Activated CD4-positive, alpha-beta memory T cell treated with anti-CD3 and anti-CD28 coated beads, Interleukin-2, amount 10 ng/mL, durations not matched to agents 7 days and 5 days (primary cell): ENCODE measurements around the gene SYT7. TPM values are rescaled to one million over a fixed set of nuclear protein-coding genes. Genes with fewer than 3 reads are reported as not detected.
A peak's percentile ranks its signal among the peaks of the same experiment; 100 is the strongest.

Experiments
- CTCF ChIA-PET: fragments of 350-600 bp; sonication (Branson Sonifier 250); formaldehyde crosslinking; loops from one replicate; lab custom pipeline; 2021; ENCODE audit warnings: antibody characterized with exemption, inconsistent platforms; lab: Charles Lee
- POLR2A ChIA-PET: fragments of 350-600 bp; sonication (Branson Sonifier 250); formaldehyde crosslinking; loops from one replicate; lab custom pipeline; 2021; ENCODE audit warnings: antibody characterized with exemption; lab: Charles Lee
- DNase-seq: peaks from one replicate; pipeline ENCODE4 v3.0.0-alpha.2; 2020
- H3K27ac Mint-ChIP-seq: one replicate; pipeline ENCODE4 v1.8.0; 2021; ENCODE audit warnings: mild to moderate bottlenecking, mixed read lengths
- H3K27me3 Mint-ChIP-seq: one replicate; pipeline ENCODE4 v1.8.0; 2021; ENCODE audit warnings: mixed read lengths
- H3K36me3 Mint-ChIP-seq: one replicate; pipeline ENCODE4 v1.8.0; 2021; ENCODE audit warnings: low read depth, mixed read lengths
- H3K4me1 Mint-ChIP-seq: one replicate; pipeline ENCODE4 v1.8.0; 2021; ENCODE audit warnings: mixed read lengths
- H3K4me3 Mint-ChIP-seq: one replicate; pipeline ENCODE4 v1.8.0; 2021; ENCODE audit warnings: mild to moderate bottlenecking, mixed read lengths
- H3K9me3 Mint-ChIP-seq: one replicate; pipeline ENCODE4 v1.8.0; 2021; ENCODE audit warnings: mixed read lengths
- total RNA-seq, 2 experiments: library from RNA; stranded (reverse); gene quantifications; one replicate each; pipeline ENCODE4 v1.2.3, GENCODE V29; 2021

Gene SYT7
- total RNA-seq, 2 experiments from 2014 or later, result not detected

GRCh38 chr11:61516191-61516590 lies 64.7 kb downstream of the SYT7 start:
- ChIA-PET CTCF (interaction anchor here (0.7 to 4.0 kb wide), 18 partner anchors 9 to 602 kb away, joined by 3 to 72 read pairs (median 8); partner anchors contain the start of genes LRRC10B and TMEM109), POLR2A (interaction anchor here (1.6 kb wide), 1 partner anchor 70 kb away, joined by 7 read pairs; no protein-coding TSS in a partner anchor)
- peaks cover 6% of the 10 kb centered on the region for H3K27me3 Mint-ChIP-seq
- H3K9me3 Mint-ChIP-seq, result no peaks in the 10 kb centered on the region
- no peak for DNase-seq
- H3K36me3 Mint-ChIP-seq, result no peaks in the 10 kb centered on the region
- H3K27ac Mint-ChIP-seq, result no peak overlapping the region
- peaks cover 2% of the 10 kb centered on the region for H3K4me1 Mint-ChIP-seq
- no peak overlapping the region for H3K4me3 Mint-ChIP-seq

- Mint-ChIP-seq H3K36me3 (no peaks in the 10 kb centered on the region), H3K27me3 (peaks cover 11% of the 10 kb centered on the region), H3K27ac (no peak overlapping the region), H3K4me3 (no peak overlapping the region), H3K4me1 (peaks cover 2% of the 10 kb centered on the region), H3K9me3 (no peaks in the 10 kb centered on the region)
- DNase-seq, result no peak
- CTCF ChIA-PET, result interaction anchor here (1.1 to 4.0 kb wide), 5 partner anchors 8 to 68 kb away, joined by 3 to 72 read pairs (median 27); partner anchors contain the start of gene LRRC10B
- POLR2A ChIA-PET, result no interaction called here
Measured at GRCh38 chr11:61515686-61516085, 65.2 kb downstream of the SYT7 start.

GRCh38 chr11:61514050-61514917 lies 66.6 kb downstream of the SYT7 start:
- no peak for DNase-seq
- CTCF ChIA-PET, result interaction anchor here (1.1 to 2.4 kb wide), 6 partner anchors 13 to 79 kb away, joined by 4 to 14 read pairs (median 5); no protein-coding TSS in a partner anchor
- H3K4me1 Mint-ChIP-seq, result peaks cover 2% of the 10 kb centered on the region
- no peak overlapping the region for H3K4me3 Mint-ChIP-seq
- no peaks in the 10 kb centered on the region for H3K9me3 Mint-ChIP-seq
- no peak overlapping the region for H3K27ac Mint-ChIP-seq
- H3K36me3 Mint-ChIP-seq, result no peaks in the 10 kb centered on the region
- POLR2A ChIA-PET, result interaction anchor here (1.0 kb wide), 1 partner anchor 178 kb away, joined by 3 read pairs; no protein-coding TSS in a partner anchor
- peaks cover 19% of the 10 kb centered on the region for H3K27me3 Mint-ChIP-seq

GRCh38 chr11:61513143-61513765 lies 67.6 kb downstream of the SYT7 start:
- no peak overlapping the region for H3K27ac Mint-ChIP-seq
- no peak overlapping the region for H3K4me3 Mint-ChIP-seq
- CTCF ChIA-PET, result interaction anchor here (1.3 to 2.4 kb wide), 3 partner anchors 29 to 78 kb away, joined by 4 to 14 read pairs (median 5); no protein-coding TSS in a partner anchor
- no peaks in the 10 kb centered on the region for H3K36me3 Mint-ChIP-seq
- POLR2A ChIA-PET, result no interaction called here
- peaks cover 6% of the 10 kb centered on the region for H3K4me1 Mint-ChIP-seq
- H3K27me3 Mint-ChIP-seq, result peaks cover 23% of the 10 kb centered on the region
- DNase-seq, result no peak
- H3K9me3 Mint-ChIP-seq, result no peaks in the 10 kb centered on the region

GRCh38 chr11:61512435-61512834 lies 68.4 kb downstream of the SYT7 start:
- no peak for DNase-seq
- Mint-ChIP-seq H3K9me3 (no peaks in the 10 kb centered on the region), H3K27ac (no peak overlapping the region), H3K27me3 (peaks cover 31% of the 10 kb centered on the region), H3K4me1 (peaks cover 13% of the 10 kb centered on the region), H3K36me3 (no peaks in the 10 kb centered on the region), H3K4me3 (no peak overlapping the region)
- CTCF ChIA-PET, result no interaction called here
- POLR2A ChIA-PET, result no interaction called here

- ChIA-PET CTCF (interaction anchor here (0.6 kb wide), 1 partner anchor 841 kb away, joined by 3 read pairs; no protein-coding TSS in a partner anchor), POLR2A (no interaction called here)
- H3K4me3 Mint-ChIP-seq, result no peak overlapping the region
- H3K27me3 Mint-ChIP-seq, result peaks cover 39% of the 10 kb centered on the region
- peaks cover 11% of the 10 kb centered on the region for H3K4me1 Mint-ChIP-seq
- no peak for DNase-seq
- no peak overlapping the region for H3K27ac Mint-ChIP-seq
- H3K9me3 Mint-ChIP-seq, result no peaks in the 10 kb centered on the region
- H3K36me3 Mint-ChIP-seq, result no peaks in the 10 kb centered on the region
Measured at GRCh38 chr11:61511383-61511782, 69.5 kb downstream of the SYT7 start.

- DNase-seq, result no peak
- CTCF ChIA-PET, result interaction anchor here (2.1 kb wide), 1 partner anchor 33 kb away, joined by 5 read pairs; no protein-coding TSS in a partner anchor
- POLR2A ChIA-PET, result no interaction called here
- Mint-ChIP-seq H3K27me3 (peaks cover 43% of the 10 kb centered on the region), H3K9me3 (no peaks in the 10 kb centered on the region), H3K4me1 (peaks cover 11% of the 10 kb centered on the region), H3K4me3 (no peak overlapping the region), H3K27ac (no peak overlapping the region), H3K36me3 (no peaks in the 10 kb centered on the region)
Measured at GRCh38 chr11:61510974-61511373, 69.9 kb downstream of the SYT7 start.

- Mint-ChIP-seq H3K36me3 (no peaks in the 10 kb centered on the region), H3K4me3 (no peak overlapping the region), H3K4me1 (peaks cover 11% of the 10 kb centered on the region), H3K9me3 (no peaks in the 10 kb centered on the region), H3K27me3 (peaks cover 46% of the 10 kb centered on the region), H3K27ac (no peak overlapping the region)
- CTCF ChIA-PET, result interaction anchor here (2.1 to 5.1 kb wide), 2 partner anchors 7 to 32 kb away, joined by 5 to 27 read pairs; no protein-coding TSS in a partner anchor
- DNase-seq, result no peak
- POLR2A ChIA-PET, result interaction anchor here (2.1 kb wide), 1 partner anchor 63 kb away, joined by 5 read pairs; no protein-coding TSS in a partner anchor
Measured at GRCh38 chr11:61510166-61510919, 70.5 kb downstream of the SYT7 start.

- Mint-ChIP-seq H3K4me1 (peaks cover 11% of the 10 kb centered on the region), H3K4me3 (peak overlapping the region; percentile 24), H3K36me3 (no peaks in the 10 kb centered on the region), H3K9me3 (no peaks in the 10 kb centered on the region), H3K27me3 (peaks cover 50% of the 10 kb centered on the region), H3K27ac (no peak overlapping the region)
- CTCF ChIA-PET, result interaction anchor here (1.2 to 5.1 kb wide), 5 partner anchors 8 to 63 kb away, joined by 3 to 27 read pairs (median 5); no protein-coding TSS in a partner anchor
- POLR2A ChIA-PET, result interaction anchor here (1.2 to 2.1 kb wide), 2 partner anchors 62 to 80 kb away, joined by 3 to 5 read pairs; partner anchors contain the start of genes CPSF7 and SDHAF2
- peak; percentile 77 for DNase-seq
Measured at GRCh38 chr11:61509043-61510029, 71.5 kb downstream of the SYT7 start.

- H3K4me3 Mint-ChIP-seq, result peak within 1 kb of the TSS; percentile 36
- peaks cover 17% of the 10 kb centered on the region for H3K4me1 Mint-ChIP-seq
- H3K36me3 Mint-ChIP-seq, result no peaks in the 10 kb centered on the region
- H3K27ac Mint-ChIP-seq, result no peak within 1 kb of the TSS
- H3K27me3 Mint-ChIP-seq, result peaks cover 50% of the 10 kb centered on the region
- POLR2A ChIA-PET, result interaction anchor here (1.2 to 2.1 kb wide), 2 partner anchors 61 to 79 kb away, joined by 3 to 5 read pairs; partner anchors contain the start of genes CPSF7 and SDHAF2
- no peaks in the 10 kb centered on the region for H3K9me3 Mint-ChIP-seq
- CTCF ChIA-PET, result interaction anchor here (0.5 to 5.1 kb wide), 5 partner anchors 9 to 1832 kb away, joined by 3 to 27 read pairs (median 4); no protein-coding TSS in a partner anchor
- DNase-seq, result peak; percentile 41
Measured at GRCh38 chr11:61507962-61508861, 72.7 kb downstream of the SYT7 start, which contains the start of gene LRRC10B. Gene LRRC10B, plus strand, starts transcription at chr11:61508749. Its CDS starts 250 bp downstream, at chr11:61508999.
